HG02870 (cell line): Measurements from ENCODE around the gene NDUFS1.

Experiments used
- ATAC-seq: cut with Tn5 transposase; IDR thresholded peaks from one replicate; pipeline ENCODE4 v1.9.1; 2021; ENCODE audit warnings: mild to moderate bottlenecking, moderate library complexity; ENCODE audit not compliant: unreplicated experiment

NDUFS1 gene

GRCh38 chr2:206069417-206069816, 89.8 kb downstream of the NDUFS1 start:
- ATAC-seq: no peak

- ATAC-seq: no peak
Measured at GRCh38 chr2:206068207-206068606, 91.0 kb downstream of the NDUFS1 start.
